Skeletal muscle cell (primary cell): ENCODE measurements around the gene IGSF3.
"Not testable (repeated sequence)": the region's sequence is repeated elsewhere in the genome, so short reads cannot be mapped to it uniquely, and the experiment has no call there.

ENCODE experiments used
- DNase-seq: peaks from one replicate; pipeline ENCODE4 v3.0.0-alpha.2; 2010; ENCODE audit warnings: low read depth
- H3K4me3 ChIP-seq: 2 replicates; pipeline ENCODE4 v1.5.1; 2011; ENCODE audit warnings: low read depth, mild to moderate bottlenecking, control low read depth, low read length, moderate library complexity

IGSF3 gene

GRCh38 chr1:116666187-116667077 is 1.1 kb downstream of the IGSF3 start:
- DNase-seq, result no peak
- H3K4me3 ChIP-seq, result peak overlapping the region; percentile 59

- H3K4me3 ChIP-seq, result no peak overlapping the region
- DNase-seq, result no peak
Measured at GRCh38 chr1:116664978-116665371, 2.6 kb downstream of the IGSF3 start.

GRCh38 chr1:116664366-116664977 is 3.1 kb downstream of the IGSF3 start:
- no peak for DNase-seq
- no peak overlapping the region for H3K4me3 ChIP-seq

- H3K4me3 ChIP-seq, result no peak overlapping the region
- DNase-seq, result no peak
Measured at GRCh38 chr1:116663821-116664220, 3.7 kb downstream of the IGSF3 start.

GRCh38 chr1:116661633-116662032 is 5.9 kb downstream of the IGSF3 start:
- DNase-seq, result no peak
- no peak overlapping the region for H3K4me3 ChIP-seq

- H3K4me3 ChIP-seq, DNase-seq: not testable (repeated sequence)
Measured at GRCh38 chr1:116658645-116659044, 8.9 kb downstream of the IGSF3 start.

- DNase-seq, H3K4me3 ChIP-seq: not testable (repeated sequence)
Measured at GRCh38 chr1:116657836-116658235, 9.7 kb downstream of the IGSF3 start.

- H3K4me3 ChIP-seq, result no peak overlapping the region
- no peak for DNase-seq
Measured at GRCh38 chr1:116654351-116654750, 13.2 kb downstream of the IGSF3 start.

- not testable (repeated sequence) for H3K4me3 ChIP-seq, DNase-seq
Measured at GRCh38 chr1:116652598-116652997, 14.9 kb downstream of the IGSF3 start.

GRCh38 chr1:116650781-116651180 is 16.8 kb downstream of the IGSF3 start:
- H3K4me3 ChIP-seq, DNase-seq: not testable (repeated sequence)

- H3K4me3 ChIP-seq, DNase-seq: not testable (repeated sequence)
Measured at GRCh38 chr1:116649041-116649440, 18.5 kb downstream of the IGSF3 start.

GRCh38 chr1:116648325-116648724 is 19.2 kb downstream of the IGSF3 start:
- not testable (repeated sequence) for H3K4me3 ChIP-seq, DNase-seq

GRCh38 chr1:116647186-116647585 is 20.3 kb downstream of the IGSF3 start:
- not testable (repeated sequence) for H3K4me3 ChIP-seq, DNase-seq

- H3K4me3 ChIP-seq, DNase-seq: not testable (repeated sequence)
Measured at GRCh38 chr1:116646673-116647170, 20.8 kb downstream of the IGSF3 start.

- DNase-seq, H3K4me3 ChIP-seq: not testable (repeated sequence)
Measured at GRCh38 chr1:116645802-116646672, 21.5 kb downstream of the IGSF3 start.

GRCh38 chr1:116644993-116645392 is 22.5 kb downstream of the IGSF3 start:
- not testable (repeated sequence) for DNase-seq, H3K4me3 ChIP-seq

GRCh38 chr1:116644096-116644495 is 23.4 kb downstream of the IGSF3 start:
- DNase-seq, result peak; percentile 4
- not testable (repeated sequence) for H3K4me3 ChIP-seq

- DNase-seq, result not testable (repeated sequence)
Measured at GRCh38 chr1:116643281-116643751, 24.2 kb downstream of the IGSF3 start.

More at GRCh38 chr1:116643281-116643751, 24.2 kb downstream of the IGSF3 start:
- not testable (repeated sequence) for H3K4me3 ChIP-seq
